Fibroblast of villous mesenchyme (primary cell): ENCODE measurements around the gene ZNF334. TPM values are rescaled to one million over a fixed set of nuclear protein-coding genes. Genes with fewer than 3 reads are reported as not detected.

Experiments used
- DNase-seq: peaks from one replicate; pipeline ENCODE4 v3.0.0-alpha.2; 2010; ENCODE audit warnings: low read depth
- H3K4me3 ChIP-seq: 2 replicates; pipeline ENCODE4 v1.5.1; 2011; ENCODE audit warnings: low read depth, mild to moderate bottlenecking, low read length
- total RNA-seq: library from RNA; depleted of rRNA; stranded (reverse); fragments of >200 nt; gene quantifications from 2 replicates; pipeline ENCODE4 v1.2.3, GENCODE V29; 2012
- TF ChIP-seq, protein P1 (sequence below): IDR thresholded peaks from 2 replicates; pipeline ENCODE4 v1.5.1; 2012; ENCODE audit warnings: low read depth, mild to moderate bottlenecking, low read length; ENCODE audit not compliant: insufficient read depth

Gene ZNF334
- total RNA-seq, 1 donor, result 2.6 TPM

DNA sequence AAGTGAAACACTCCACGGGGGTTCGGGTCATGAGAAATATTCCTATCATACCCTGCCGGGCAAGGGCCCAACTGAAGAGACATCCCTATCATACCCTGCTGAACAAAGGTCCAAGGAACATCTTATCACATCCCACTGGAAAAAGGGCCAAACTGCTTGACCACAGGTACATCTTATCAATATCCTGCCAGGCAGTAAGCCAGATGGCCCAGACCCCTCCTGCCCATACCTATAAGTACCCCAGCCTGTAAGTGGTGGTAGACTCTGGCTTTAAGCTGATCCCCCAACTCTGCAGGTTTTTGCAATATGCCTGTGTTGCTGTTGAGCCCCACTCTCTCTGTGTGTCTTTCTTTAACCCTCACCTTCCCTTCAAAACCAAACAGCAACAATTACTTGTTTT is 51.6 kb downstream of the ZNF334 start:
- TF ChIP-seq, protein P1, sequence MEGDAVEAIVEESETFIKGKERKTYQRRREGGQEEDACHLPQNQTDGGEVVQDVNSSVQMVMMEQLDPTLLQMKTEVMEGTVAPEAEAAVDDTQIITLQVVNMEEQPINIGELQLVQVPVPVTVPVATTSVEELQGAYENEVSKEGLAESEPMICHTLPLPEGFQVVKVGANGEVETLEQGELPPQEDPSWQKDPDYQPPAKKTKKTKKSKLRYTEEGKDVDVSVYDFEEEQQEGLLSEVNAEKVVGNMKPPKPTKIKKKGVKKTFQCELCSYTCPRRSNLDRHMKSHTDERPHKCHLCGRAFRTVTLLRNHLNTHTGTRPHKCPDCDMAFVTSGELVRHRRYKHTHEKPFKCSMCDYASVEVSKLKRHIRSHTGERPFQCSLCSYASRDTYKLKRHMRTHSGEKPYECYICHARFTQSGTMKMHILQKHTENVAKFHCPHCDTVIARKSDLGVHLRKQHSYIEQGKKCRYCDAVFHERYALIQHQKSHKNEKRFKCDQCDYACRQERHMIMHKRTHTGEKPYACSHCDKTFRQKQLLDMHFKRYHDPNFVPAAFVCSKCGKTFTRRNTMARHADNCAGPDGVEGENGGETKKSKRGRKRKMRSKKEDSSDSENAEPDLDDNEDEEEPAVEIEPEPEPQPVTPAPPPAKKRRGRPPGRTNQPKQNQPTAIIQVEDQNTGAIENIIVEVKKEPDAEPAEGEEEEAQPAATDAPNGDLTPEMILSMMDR, result no peak
- H3K4me3 ChIP-seq, result no peak overlapping the region
- DNase-seq, result no peak

DNA sequence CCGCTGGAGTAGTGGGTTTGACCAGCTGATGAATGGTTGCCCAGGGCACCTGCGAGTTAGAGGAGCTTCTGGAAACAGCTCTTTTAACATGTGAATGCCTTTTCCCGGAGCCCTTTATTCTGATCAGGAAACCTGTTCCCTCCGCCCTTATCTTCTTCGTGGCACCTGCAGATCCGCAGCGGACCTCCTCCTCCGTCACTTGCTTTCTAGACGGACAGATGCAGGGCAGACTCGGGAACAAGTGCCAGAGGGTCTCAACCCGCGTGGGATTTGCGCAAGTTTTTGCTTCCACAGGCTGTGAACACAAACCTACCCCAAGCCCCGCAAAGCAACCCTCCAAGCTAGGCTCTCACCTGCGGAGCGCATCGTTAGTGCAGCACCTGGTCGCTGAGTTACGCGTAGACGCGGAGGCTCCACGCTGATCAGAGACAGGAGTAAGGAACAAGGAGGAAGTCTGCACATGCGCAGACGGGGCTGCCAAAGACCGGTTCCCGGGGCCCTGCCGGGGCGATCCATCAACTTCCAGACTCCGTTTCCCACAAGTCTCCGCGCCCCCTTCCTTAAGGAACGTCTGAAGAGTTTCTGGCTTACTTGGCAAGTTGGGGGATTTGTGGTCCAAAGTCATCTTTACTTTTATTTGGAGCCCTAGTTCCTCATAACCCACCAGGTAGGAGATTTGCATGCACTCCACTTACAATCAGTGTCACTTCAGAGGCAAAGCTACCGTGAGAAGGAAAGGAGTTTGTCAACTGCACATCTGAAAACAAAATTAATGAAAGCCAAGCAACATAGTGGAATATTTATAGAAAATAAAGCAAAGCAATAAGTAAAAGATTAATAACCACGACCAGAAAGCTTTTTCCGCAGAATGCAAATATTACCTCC is 54.3 kb downstream of the ZNF334 start:
- TF ChIP-seq, protein P1, result no peak
- H3K4me3 ChIP-seq, result no peak overlapping the region
- no peak for DNase-seq

DNA sequence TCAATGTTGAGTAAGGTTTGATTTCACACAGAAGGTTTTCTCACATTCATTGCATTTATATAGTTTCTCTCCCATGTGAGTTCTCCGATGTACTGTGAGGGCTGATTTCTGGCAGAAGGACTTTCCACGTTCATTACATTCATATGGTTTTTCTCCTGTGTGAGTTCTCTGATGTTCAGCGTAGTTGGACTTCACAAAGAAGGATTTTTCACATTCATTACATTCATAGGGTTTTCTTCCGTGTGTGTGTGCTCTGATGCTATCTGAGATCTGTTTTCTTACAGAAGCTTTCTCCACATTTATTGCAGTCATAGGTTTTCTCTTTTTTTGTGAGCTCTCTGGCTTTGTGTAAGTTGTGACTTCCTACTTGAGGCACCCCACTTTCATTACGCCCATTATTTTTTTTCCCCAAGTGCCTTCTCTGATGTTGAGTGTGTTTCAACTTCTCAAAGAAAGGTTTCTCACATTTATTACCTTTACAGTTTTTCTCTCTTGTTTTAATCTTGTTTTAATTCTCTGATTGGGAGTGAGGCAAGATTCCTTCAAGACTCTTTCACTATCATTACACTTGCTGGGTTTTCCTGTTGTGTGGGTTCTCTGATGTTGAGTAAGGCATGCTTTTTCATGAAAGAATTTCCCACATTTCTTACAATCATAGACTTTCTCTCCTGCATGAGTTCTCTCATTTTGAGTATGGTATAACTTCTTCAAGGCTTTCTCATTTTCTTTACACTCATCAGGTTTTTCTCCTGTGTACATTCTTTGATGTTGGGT is 56.9 kb downstream of the ZNF334 start:
- TF ChIP-seq, protein P1, result no peak
- H3K4me3 ChIP-seq, result no peak overlapping the region
- no peak for DNase-seq

DNA sequence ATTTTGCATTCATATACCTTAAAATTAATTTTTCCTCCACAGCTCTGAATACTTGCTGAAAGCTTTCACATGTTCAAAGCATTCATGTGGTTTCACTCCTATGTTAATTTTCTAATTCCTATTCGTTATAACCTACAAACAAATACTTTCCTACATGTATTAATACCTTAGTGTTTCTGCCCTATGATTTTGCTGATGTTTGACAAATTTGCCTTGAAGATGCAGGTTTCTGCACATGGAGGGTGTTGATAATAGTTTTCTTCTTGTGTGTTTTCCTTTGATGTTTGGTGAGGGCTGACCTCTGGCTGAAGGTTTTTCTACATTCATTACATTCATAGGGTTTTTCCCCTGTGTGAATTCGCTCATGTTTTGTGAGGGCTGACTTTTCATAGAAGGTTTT is 57.6 kb downstream of the ZNF334 start:
- no peak overlapping the region for H3K4me3 ChIP-seq
- TF ChIP-seq, protein P1, result no peak
- no peak for DNase-seq

Other genes starting within 250 kb of the ZNF334 start
- not detected in 2 replicates for gene CDH22, start 205.1 kb downstream of the ZNF334 start, total RNA-seq
- 45.4 and 48.4 TPM in 2 replicates for gene ELMO2, start 106.9 kb downstream of the ZNF334 start, total RNA-seq
- gene OCSTAMP, start 37.1 kb upstream of the ZNF334 start, total RNA-seq, result not detected in 2 replicates
- 1.6 and 4.3 TPM in 2 replicates for gene SLC13A3, start 137.9 kb upstream of the ZNF334 start, total RNA-seq
- gene TP53RK, start 175.9 kb upstream of the ZNF334 start, total RNA-seq, result 23.2 and 26.3 TPM in 2 replicates
- 45.4 and 52.7 TPM in 2 replicates for gene SLC2A10, start 196.1 kb upstream of the ZNF334 start, total RNA-seq